Liver (tissue), 9 donors: ENCODE results near the gene IGFL1. TPM values are rescaled to one million over a fixed set of nuclear protein-coding genes. Genes with fewer than 3 reads are reported as not detected.
"Not testable (repeated sequence)": the region's sequence is repeated elsewhere in the genome, so short reads cannot be mapped to it uniquely, and the experiment has no call there.

ENCODE experiments used
- DNase-seq: peaks from one replicate; pipeline ENCODE4 v3.0.0-alpha.2; 2017; ENCODE audit warnings: low spot score
- H3K27ac ChIP-seq, 2 donors: one replicate each; pipeline ENCODE4 v1.7.0; 2013; ENCODE audit warnings: inconsistent platforms in 2 of 2, low read length in 2 of 2, control low read depth in 1 of 2, low read depth in 1 of 2, mild to moderate bottlenecking in 1 of 2
- H3K27me3 ChIP-seq, 4 donors: one replicate each; pipeline versions ENCODE4 v1.6.1 to v1.7.0; 2013; ENCODE audit warnings: low read length in 3 of 4, inconsistent platforms in 1 of 4, mild to moderate bottlenecking in 1 of 4, moderate library complexity in 1 of 4; ENCODE audit not compliant: control insufficient read depth in 4 of 4, insufficient read depth in 4 of 4
- H3K36me3 ChIP-seq, 4 donors: one replicate each; pipeline versions ENCODE4 v1.6.1 to v1.7.0; 2013; ENCODE audit warnings: low read length in 3 of 4, mild to moderate bottlenecking in 3 of 4, low read depth in 1 of 4, moderate library complexity in 1 of 4; ENCODE audit not compliant: control insufficient read depth in 4 of 4, insufficient read depth in 3 of 4
- H3K4me1 ChIP-seq, 4 donors: one replicate each; pipeline versions ENCODE4 v1.6.1 to v1.7.0; 2013; ENCODE audit warnings: low read length in 3 of 4, mild to moderate bottlenecking in 3 of 4, moderate library complexity in 1 of 4; ENCODE audit not compliant: control insufficient read depth in 4 of 4, insufficient read depth in 4 of 4
- H3K4me3 ChIP-seq, 3 donors: one replicate each; pipeline versions ENCODE4 v1.6.1 to v1.7.0; 2013; ENCODE audit warnings: low read length in 3 of 3, control low read depth in 1 of 3, low read depth in 1 of 3, mild to moderate bottlenecking in 1 of 3
- H3K9ac ChIP-seq, 2 donors: one replicate each; pipeline ENCODE4 v1.7.0; 2013; ENCODE audit warnings: low read length in 2 of 2, mild to moderate bottlenecking in 2 of 2, moderate library complexity in 2 of 2, control low read depth in 1 of 2, low read depth in 1 of 2
- H3K9me3 ChIP-seq, 4 donors: one replicate each; pipeline versions ENCODE4 v1.6.1 to v1.7.0; 2013; ENCODE audit warnings: low read length in 3 of 4; ENCODE audit not compliant: control insufficient read depth in 4 of 4
- EGR1 ChIP-seq, 2 donors: IDR thresholded peaks; 2 replicates each; pipeline ENCODE4 v1.6.1; 2016 to 2018; ENCODE audit warnings: antibody characterized with exemption in 2 of 2, low read depth in 2 of 2
- FOXA2 ChIP-seq: IDR thresholded peaks from 2 replicates; pipeline ENCODE4 v1.6.1; 2016; ENCODE audit warnings: antibody characterized with exemption
- GABPA ChIP-seq, 2 donors: IDR thresholded peaks in 1 of 2; conservative IDR thresholded peaks in 1 of 2; 2 replicates each; pipeline ENCODE4 v1.6.1; 2016; ENCODE audit warnings: antibody characterized with exemption in 2 of 2, mild to moderate bottlenecking in 1 of 2, moderate library complexity in 1 of 2
- HNF4A ChIP-seq, 2 donors: conservative IDR thresholded peaks; 2 replicates each; pipeline ENCODE4 v1.6.1; 2016; ENCODE audit warnings: antibody characterized with exemption in 2 of 2, mild to moderate bottlenecking in 2 of 2
- HNF4G ChIP-seq: IDR thresholded peaks from 2 replicates; pipeline ENCODE4 v1.6.1; 2016; ENCODE audit warnings: antibody characterized with exemption
- JUND ChIP-seq, 2 donors: IDR thresholded peaks; 2 replicates each; pipeline ENCODE4 v1.6.1; 2016; ENCODE audit warnings: antibody characterized with exemption in 2 of 2
- RAD21 ChIP-seq, 2 donors: IDR thresholded peaks; 2 replicates each; pipeline ENCODE4 v1.6.1; 2016; ENCODE audit warnings: antibody characterized with exemption in 2 of 2, mild to moderate bottlenecking in 2 of 2
- RXRA ChIP-seq, 2 donors: IDR thresholded peaks; 2 replicates each; pipeline ENCODE4 v1.6.1; 2017 to 2018; ENCODE audit warnings: antibody characterized with exemption in 2 of 2, mild to moderate bottlenecking in 1 of 2
- TAF1 ChIP-seq: conservative IDR thresholded peaks from 2 replicates; pipeline ENCODE4 v1.6.1; 2016; ENCODE audit warnings: antibody characterized with exemption, mild to moderate bottlenecking
- YY1 ChIP-seq: IDR thresholded peaks from 2 replicates; pipeline ENCODE4 v1.6.1; 2016; ENCODE audit warnings: antibody characterized with exemption, mild to moderate bottlenecking
- WGBS: extraction: QIAGEN DNeasy Blood & Tissue Kit; methylation state at CpG from one replicate; pipeline ENCODE4 v1.1.7; 2013; 5-methylcytosine and 5-hydroxymethylcytosine counted together
- polyA plus RNA-seq, 2 donors: library from polyadenylated mRNA; stranded (reverse) in 1 of 2; unstranded in 1 of 2; fragments of 200-250 nt in 1 of 2; fragments of >200 nt in 1 of 2; fragmentation: Nextera tagmentation in 1 of 2; extraction: Ambion mirVana in 1 of 2; gene quantifications; one replicate each; pipeline versions ENCODE4 v1.2.1 to v1.2.3, GENCODE V29; 2013 to 2015
- total RNA-seq, 2 donors: library from RNA; depleted of rRNA; stranded (reverse); fragments of >200 nt; gene quantifications; one replicate each; pipeline ENCODE4 v1.2.3, GENCODE V29; 2014
- TF ChIP-seq, protein P1 (sequence below): IDR thresholded peaks from 2 replicates; pipeline ENCODE4 v1.6.1; 2016; ENCODE audit warnings: antibody characterized with exemption
- TF ChIP-seq, protein P2 (sequence below): IDR thresholded peaks from 2 replicates; pipeline ENCODE4 v1.6.1; 2016; ENCODE audit warnings: antibody characterized with exemption, mild to moderate bottlenecking
- TF ChIP-seq, protein P3 (sequence below): IDR thresholded peaks from 2 replicates; pipeline ENCODE4 v1.6.1; 2016; ENCODE audit warnings: antibody characterized with exemption
- donor health status: healthy.
- donor health status: healthy.
- donor health status: healthy.
- donor health status: healthy.
- donor health status: healthy.

The IGFL1 gene
- total and polyA plus RNA-seq, 4 donors = not detected

DNA sequence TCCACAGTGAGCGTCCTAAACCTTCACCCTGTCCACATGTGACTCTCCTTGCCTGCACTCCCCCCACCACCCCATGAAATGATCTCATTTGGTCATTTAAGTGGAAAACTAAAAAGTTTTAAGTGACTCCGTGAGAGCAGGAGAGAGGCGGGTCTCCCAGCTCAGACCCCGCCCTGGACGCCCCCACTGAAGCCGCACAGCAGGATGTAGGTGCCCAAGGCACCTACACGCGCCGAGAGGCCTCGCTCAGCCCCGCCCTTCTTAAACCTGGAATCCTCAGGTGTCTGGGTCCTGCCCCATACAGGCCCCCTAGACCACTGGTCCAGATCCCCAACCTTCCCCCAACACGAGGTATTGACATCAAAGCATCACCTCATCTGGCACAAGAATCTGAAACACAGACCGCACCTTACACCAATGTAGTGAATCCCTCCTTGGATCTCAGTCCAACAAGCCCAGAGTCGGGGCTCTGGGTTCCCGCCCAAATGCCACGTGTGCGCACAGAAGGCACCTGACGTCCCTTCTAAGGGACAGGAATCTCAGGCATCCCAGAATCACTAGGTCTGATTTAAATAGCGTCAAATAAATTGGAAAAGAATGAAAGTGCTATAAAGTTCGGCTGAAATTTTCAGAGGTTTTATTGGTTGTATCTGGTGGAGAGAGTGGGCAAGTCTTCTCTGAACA lies 3.5 kb downstream of the IGFL1 start:
- DNase-seq = no peak
- 88% methylated on average over 20 of the region's 20 CpGs for WGBS
- peaks cover 0 to 2% (median 0%) of the 10 kb centered on the region in 4 donors for H3K27me3 ChIP-seq

DNA sequence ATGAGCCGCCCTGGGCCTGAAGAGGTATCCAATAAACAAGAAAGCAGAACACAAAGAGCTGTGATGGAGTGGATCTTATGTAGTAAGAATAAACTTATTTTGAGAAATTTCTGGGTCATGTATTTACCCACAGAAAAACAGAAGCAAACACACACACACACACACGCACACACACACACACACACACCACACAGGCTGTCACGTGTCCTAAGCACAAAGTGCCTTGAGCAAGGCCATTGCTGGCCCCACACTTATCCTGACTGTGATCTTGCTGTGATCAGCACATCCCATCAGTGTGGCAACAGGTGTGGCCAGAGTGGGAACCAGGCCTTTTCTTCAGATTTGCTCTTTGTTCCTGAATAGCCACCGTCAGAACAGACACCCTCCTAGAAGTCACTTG lies 4.3 kb downstream of the IGFL1 start:
- H3K27me3 ChIP-seq, DNase-seq, H3K9ac ChIP-seq, H3K27ac ChIP-seq, H3K36me3 ChIP-seq, H3K9me3 ChIP-seq, H3K4me3 ChIP-seq, H3K4me1 ChIP-seq: not testable (repeated sequence)
- WGBS = 67% methylated on average over 4 of the region's 4 CpGs

More for the DNA sequence above, 3.5 kb downstream of the IGFL1 start:
- Histone ChIP-seq H3K4me1 (no peaks in the 10 kb centered on the region), H3K27ac (no peak overlapping the region), H3K9ac (no peak overlapping the region), H3K4me3 (no peak overlapping the region), H3K36me3 (no peaks in the 10 kb centered on the region), H3K9me3 (no peaks in the 10 kb centered on the region)
- TF ChIP-seq, protein P1, sequence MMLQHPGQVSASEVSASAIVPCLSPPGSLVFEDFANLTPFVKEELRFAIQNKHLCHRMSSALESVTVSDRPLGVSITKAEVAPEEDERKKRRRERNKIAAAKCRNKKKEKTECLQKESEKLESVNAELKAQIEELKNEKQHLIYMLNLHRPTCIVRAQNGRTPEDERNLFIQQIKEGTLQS = no peak
- TF ChIP-seq, protein P2, sequence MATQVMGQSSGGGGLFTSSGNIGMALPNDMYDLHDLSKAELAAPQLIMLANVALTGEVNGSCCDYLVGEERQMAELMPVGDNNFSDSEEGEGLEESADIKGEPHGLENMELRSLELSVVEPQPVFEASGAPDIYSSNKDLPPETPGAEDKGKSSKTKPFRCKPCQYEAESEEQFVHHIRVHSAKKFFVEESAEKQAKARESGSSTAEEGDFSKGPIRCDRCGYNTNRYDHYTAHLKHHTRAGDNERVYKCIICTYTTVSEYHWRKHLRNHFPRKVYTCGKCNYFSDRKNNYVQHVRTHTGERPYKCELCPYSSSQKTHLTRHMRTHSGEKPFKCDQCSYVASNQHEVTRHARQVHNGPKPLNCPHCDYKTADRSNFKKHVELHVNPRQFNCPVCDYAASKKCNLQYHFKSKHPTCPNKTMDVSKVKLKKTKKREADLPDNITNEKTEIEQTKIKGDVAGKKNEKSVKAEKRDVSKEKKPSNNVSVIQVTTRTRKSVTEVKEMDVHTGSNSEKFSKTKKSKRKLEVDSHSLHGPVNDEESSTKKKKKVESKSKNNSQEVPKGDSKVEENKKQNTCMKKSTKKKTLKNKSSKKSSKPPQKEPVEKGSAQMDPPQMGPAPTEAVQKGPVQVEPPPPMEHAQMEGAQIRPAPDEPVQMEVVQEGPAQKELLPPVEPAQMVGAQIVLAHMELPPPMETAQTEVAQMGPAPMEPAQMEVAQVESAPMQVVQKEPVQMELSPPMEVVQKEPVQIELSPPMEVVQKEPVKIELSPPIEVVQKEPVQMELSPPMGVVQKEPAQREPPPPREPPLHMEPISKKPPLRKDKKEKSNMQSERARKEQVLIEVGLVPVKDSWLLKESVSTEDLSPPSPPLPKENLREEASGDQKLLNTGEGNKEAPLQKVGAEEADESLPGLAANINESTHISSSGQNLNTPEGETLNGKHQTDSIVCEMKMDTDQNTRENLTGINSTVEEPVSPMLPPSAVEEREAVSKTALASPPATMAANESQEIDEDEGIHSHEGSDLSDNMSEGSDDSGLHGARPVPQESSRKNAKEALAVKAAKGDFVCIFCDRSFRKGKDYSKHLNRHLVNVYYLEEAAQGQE = no peak
- TF ChIP-seq HNF4G (no peak), JUND (IDR thresholded peaks at IDR 0.05) (no peak), HNF4A (conservative IDR thresholded peaks at IDR 0.05) (no peak), RXRA (IDR thresholded peaks at IDR 0.05) (no peak), FOXA2 (no peak), RAD21 (IDR thresholded peaks at IDR 0.05) (no peak), TAF1 (no peak), EGR1 (IDR thresholded peaks at IDR 0.05; ENCODE audit: low read depth in 2 of 2) (no peak), GABPA (IDR thresholded peaks at IDR 0.05 in 1 of 2, conservative IDR thresholded peaks at IDR 0.05 in 1 of 2) (no peak), YY1 (no peak)
- TF ChIP-seq, protein P3, sequence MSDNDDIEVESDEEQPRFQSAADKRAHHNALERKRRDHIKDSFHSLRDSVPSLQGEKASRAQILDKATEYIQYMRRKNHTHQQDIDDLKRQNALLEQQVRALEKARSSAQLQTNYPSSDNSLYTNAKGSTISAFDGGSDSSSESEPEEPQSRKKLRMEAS = no peak

DNA sequence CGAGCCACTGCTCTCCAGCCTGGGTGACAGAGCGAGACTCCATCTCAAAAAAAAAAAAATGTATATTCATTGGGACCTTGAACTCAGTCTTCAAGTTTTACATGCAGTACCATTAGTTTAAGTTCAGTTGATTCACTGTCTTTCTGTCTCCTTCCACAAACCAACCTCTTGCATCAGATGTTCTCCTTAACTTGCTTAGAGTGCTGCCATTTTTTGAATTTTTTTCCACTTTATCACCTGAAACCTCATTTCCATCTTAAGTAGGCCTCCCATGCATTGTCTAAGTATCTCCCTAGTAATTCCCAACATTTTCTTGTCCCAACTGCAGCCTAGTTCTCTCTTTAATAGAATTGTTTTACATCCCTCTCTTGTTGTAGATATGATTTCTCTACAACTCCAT lies 8.6 kb downstream of the IGFL1 start:
- 96% methylated on average over 2 of the region's 2 CpGs for WGBS
- not testable (repeated sequence) for H3K9ac ChIP-seq, H3K36me3 ChIP-seq, H3K9me3 ChIP-seq, H3K4me3 ChIP-seq, H3K27ac ChIP-seq, H3K4me1 ChIP-seq, H3K27me3 ChIP-seq, DNase-seq
